ENCODE measurements around the gene COL1A2.

- TF ChIP-seq CTCF (IDR thresholded peaks at IDR 0.05) (no peak), EZH2 (IDR thresholded peaks at IDR 0.05; ENCODE audit: borderline replicate concordance, insufficient read depth, low read depth, low read length, poor library complexity, severe bottlenecking) (no peak)
Observed at GRCh38 chr7:94386416-94386815, 8.3 kb upstream of the COL1A2 start.
